LNCaP clone FGC (cell line): ENCODE measurements around the gene HHATL.

Experiments used
- DNase-seq: peaks from one replicate; pipeline ENCODE4 v3.0.0-alpha.2; 2011; ENCODE audit warnings: low read depth
- H3K4me3 ChIP-seq: 2 replicates; pipeline ENCODE4 v1.5.1; 2011; ENCODE audit warnings: mild to moderate bottlenecking, low read depth, low read length, control low read depth
- CTCF ChIP-seq: IDR thresholded peaks from 2 replicates; pipeline ENCODE4 v1.5.1; 2012; ENCODE audit warnings: mild to moderate bottlenecking; ENCODE audit not compliant: control insufficient read depth, insufficient read depth; ENCODE audit errors: extremely low read depth

The HHATL gene

DNA sequence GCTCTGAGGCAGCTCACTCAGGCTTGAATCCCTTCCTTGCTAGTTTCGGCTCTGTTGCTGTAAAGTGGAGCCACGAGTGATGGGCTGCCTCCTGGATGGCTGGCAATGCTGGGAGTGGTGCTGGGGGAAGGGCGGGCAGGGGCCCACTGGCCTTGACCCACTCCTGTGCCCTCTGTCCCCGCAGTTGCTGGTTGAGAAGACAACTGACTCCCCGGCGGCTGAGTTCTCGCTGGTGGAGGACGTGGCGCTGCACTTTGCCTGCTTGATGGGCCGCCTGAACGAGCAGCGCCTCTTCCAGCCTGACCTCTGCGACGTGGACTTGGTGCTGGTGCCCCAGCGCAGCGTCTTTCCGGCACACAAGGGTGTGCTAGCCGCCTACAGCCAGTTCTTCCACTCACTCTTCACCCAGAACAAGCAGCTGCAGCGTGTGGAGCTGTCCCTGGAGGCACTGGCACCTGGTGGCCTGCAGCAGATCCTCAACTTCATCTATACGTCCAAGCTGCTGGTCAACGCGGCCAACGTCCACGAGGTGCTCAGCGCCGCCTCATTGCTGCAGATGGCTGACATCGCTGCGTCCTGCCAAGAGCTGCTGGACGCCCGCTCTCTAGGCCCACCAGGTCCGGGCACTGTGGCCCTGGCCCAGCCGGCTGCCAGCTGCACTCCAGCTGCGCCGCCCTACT lies 44.4 kb downstream of the HHATL start:
- no peak for DNase-seq
- no peak for TF ChIP-seq CTCF
- no peak overlapping the region for H3K4me3 ChIP-seq

DNA sequence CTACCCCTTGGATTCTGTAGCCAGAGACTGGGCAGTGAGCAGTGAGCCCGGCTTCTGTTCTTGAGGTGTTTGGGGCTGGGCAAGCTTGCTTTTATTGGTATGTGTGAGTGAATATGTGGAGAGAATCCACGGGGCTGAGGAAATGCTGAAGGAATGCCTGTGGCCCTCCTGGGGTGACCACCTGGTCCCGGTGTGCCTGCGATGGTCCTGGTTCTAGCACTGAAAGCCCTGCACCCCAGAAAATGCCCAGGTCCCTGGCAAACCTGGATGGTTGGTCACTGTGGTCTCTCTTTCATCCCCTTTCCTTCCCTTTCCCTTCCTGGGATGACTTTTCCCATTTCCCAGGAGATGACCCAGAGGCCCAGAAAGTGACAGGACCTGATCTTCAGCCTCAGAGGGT lies 44.9 kb downstream of the HHATL start:
- H3K4me3 ChIP-seq, result no peak overlapping the region
- no peak for DNase-seq
- TF ChIP-seq CTCF, result no peak

DNA sequence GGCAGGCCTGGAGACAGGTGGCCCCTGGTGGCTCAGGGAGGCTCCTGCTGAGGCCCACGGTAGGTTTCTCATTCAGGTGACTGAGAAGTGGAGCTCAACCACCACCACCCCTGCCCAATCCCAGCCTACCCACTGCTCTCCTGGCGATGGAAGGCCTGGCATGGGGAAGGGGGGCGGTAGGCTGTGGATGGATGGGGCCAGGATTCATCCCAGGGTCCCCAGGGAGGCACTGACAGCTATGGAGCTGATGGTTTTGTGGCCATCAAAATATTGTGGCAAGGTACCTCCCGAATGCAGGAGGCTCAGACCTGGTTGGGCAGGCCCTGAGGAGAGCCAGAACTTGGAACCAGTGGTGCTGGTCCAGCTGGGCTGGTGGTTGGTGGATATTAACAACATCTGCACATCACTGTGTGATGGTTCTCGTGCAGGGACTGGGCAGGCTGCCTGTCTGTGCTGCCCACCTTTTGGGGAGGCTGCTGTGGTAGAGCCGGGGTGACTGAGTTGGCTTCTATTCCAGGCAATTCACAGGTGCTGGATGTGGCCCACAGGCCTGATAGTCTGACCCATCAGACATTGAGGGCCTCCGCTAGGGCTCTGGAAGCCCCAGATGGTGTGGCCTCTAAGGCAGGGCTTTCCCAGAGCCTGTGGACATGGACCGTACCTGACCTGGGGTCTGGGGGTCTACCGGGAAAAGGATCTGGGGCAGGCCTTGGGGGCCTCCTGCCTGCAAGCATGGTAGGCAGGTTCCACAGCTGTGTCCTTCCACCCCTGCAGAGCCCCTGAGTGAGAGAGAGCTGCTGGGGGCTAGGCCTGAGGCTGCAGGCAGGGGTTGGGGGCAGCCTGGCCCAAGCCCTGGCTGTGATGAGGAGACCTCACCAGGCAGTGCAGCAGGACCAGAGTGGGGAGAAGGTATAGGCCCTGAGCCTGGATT lies 45.7 kb downstream of the HHATL start:
- DNase-seq, result no peak
- no peak for TF ChIP-seq CTCF
- no peak overlapping the region for H3K4me3 ChIP-seq

GRCh38 chr3:42655980-42656679 lies 46.5 kb downstream of the HHATL start:
- no peak for TF ChIP-seq CTCF
- H3K4me3 ChIP-seq, result no peak overlapping the region
- DNase-seq, result no peak

GRCh38 chr3:42655331-42655888 lies 47.2 kb downstream of the HHATL start:
- no peak for DNase-seq
- no peak for TF ChIP-seq CTCF
- peak overlapping the region; percentile 64 for H3K4me3 ChIP-seq

GRCh38 chr3:42654331-42655201 lies 48.0 kb downstream of the HHATL start:
- no peak for DNase-seq
- peak overlapping the region; percentile 64 for H3K4me3 ChIP-seq
- peak; percentile 19; the same call in 1 of the 2 replicates for TF ChIP-seq CTCF
